HG02973 (cell line): ENCODE results near the gene ITGAD.
"Not testable (repeated sequence)": the region's sequence is repeated elsewhere in the genome, so short reads cannot be mapped to it uniquely, and the experiment has no call there.

Experiments used
- ATAC-seq: cut with Tn5 transposase; IDR thresholded peaks from one replicate; pipeline ENCODE4 v1.9.1; 2021; ENCODE audit warnings: moderate library complexity; ENCODE audit not compliant: unreplicated experiment

The ITGAD gene

GRCh38 chr16:31402687-31403086 lies 9.6 kb downstream of the ITGAD start:
- no peak for ATAC-seq

- no peak for ATAC-seq
These were observed 10.6 kb downstream of the ITGAD start for GRCh38 chr16:31403590-31404352.

- ATAC-seq, result no peak
These were observed 11.4 kb downstream of the ITGAD start for GRCh38 chr16:31404353-31405064.

- ATAC-seq, result no peak
These were observed 14.3 kb downstream of the ITGAD start for GRCh38 chr16:31407406-31407805.

- ATAC-seq, result no peak
These were observed 16.3 kb downstream of the ITGAD start for GRCh38 chr16:31409433-31409832.

- ATAC-seq, result no peak
These were observed 16.9 kb downstream of the ITGAD start for GRCh38 chr16:31410082-31410481.

- ATAC-seq, result no peak
These were observed 18.1 kb downstream of the ITGAD start for GRCh38 chr16:31411024-31411844.

GRCh38 chr16:31412750-31413149 lies 19.6 kb downstream of the ITGAD start:
- no peak for ATAC-seq

GRCh38 chr16:31413381-31413780 lies 20.2 kb downstream of the ITGAD start:
- no peak for ATAC-seq

GRCh38 chr16:31413943-31414342 lies 20.8 kb downstream of the ITGAD start:
- no peak for ATAC-seq

- ATAC-seq, result no peak
These were observed 21.6 kb downstream of the ITGAD start for GRCh38 chr16:31414706-31415105.

GRCh38 chr16:31416371-31416770 lies 23.2 kb downstream of the ITGAD start:
- no peak for ATAC-seq

- not testable (repeated sequence) for ATAC-seq
These were observed 23.9 kb downstream of the ITGAD start for GRCh38 chr16:31417036-31417435.

- ATAC-seq, result no peak
These were observed 24.8 kb downstream of the ITGAD start for GRCh38 chr16:31417916-31418315.

- no peak for ATAC-seq
These were observed 26.9 kb downstream of the ITGAD start for GRCh38 chr16:31420037-31420436.

GRCh38 chr16:31421587-31421986 lies 28.5 kb downstream of the ITGAD start:
- no peak for ATAC-seq

GRCh38 chr16:31423241-31423640 lies 30.1 kb downstream of the ITGAD start:
- ATAC-seq, result no peak

GRCh38 chr16:31423801-31424200 lies 30.7 kb downstream of the ITGAD start:
- ATAC-seq, result no peak

- ATAC-seq, result no peak
These were observed 34.5 kb downstream of the ITGAD start for GRCh38 chr16:31427441-31428278.

- no peak for ATAC-seq
These were observed 35.1 kb downstream of the ITGAD start, which contains the start of gene COX6A2 for GRCh38 chr16:31428279-31428597. COX6A2 (minus strand) TSS chr16:31428360; CDS start chr16:31428325, 35 bp downstream.
